Lung (tissue), 12 donors: ENCODE data around the gene TMEM185B. TPM values are rescaled to one million over a fixed set of nuclear protein-coding genes. Genes with fewer than 3 reads are reported as not detected.

Source experiments
- ATAC-seq: fragments of 200-7000 bp; cut with Tn5 transposase; one replicate; pipeline ENCODE4 v1.9.1; 2020; ENCODE audit warnings: moderate number of reproducible peaks; ENCODE audit not compliant: insufficient read depth, low FRiP score
- DNase-seq, 3 donors: peaks; one replicate each; pipeline ENCODE4 v3.0.0-alpha.2; 2013 to 2017
- H3K27ac ChIP-seq, 2 donors: one replicate each; pipeline ENCODE4 v1.5.1; 2013; ENCODE audit warnings: mild to moderate bottlenecking in 2 of 2, moderate library complexity in 2 of 2, control low read depth in 1 of 2, inconsistent platforms in 1 of 2, low read depth in 1 of 2, low read length in 1 of 2
- H3K27me3 ChIP-seq, 3 donors: one replicate each; pipeline ENCODE4 v1.5.1; 2013; ENCODE audit warnings: low read length in 2 of 3; ENCODE audit not compliant: control insufficient read depth in 3 of 3, insufficient read depth in 3 of 3
- H3K36me3 ChIP-seq, 4 donors: one replicate each; pipeline ENCODE4 v1.5.1; 2013; ENCODE audit warnings: low read length in 4 of 4, mild to moderate bottlenecking in 1 of 4, moderate library complexity in 1 of 4; ENCODE audit not compliant: control insufficient read depth in 4 of 4, insufficient read depth in 4 of 4
- H3K4me1 ChIP-seq, 5 donors: one replicate each; pipeline ENCODE4 v1.5.1; 2013; ENCODE audit warnings: low read length in 5 of 5, mild to moderate bottlenecking in 2 of 5, moderate library complexity in 1 of 5; ENCODE audit not compliant: control insufficient read depth in 5 of 5, insufficient read depth in 5 of 5
- H3K4me3 ChIP-seq: one replicate; pipeline ENCODE4 v1.5.1; 2013; ENCODE audit warnings: mild to moderate bottlenecking, control low read depth, moderate library complexity
- H3K9ac ChIP-seq, 2 donors: one replicate each; pipeline ENCODE4 v1.5.1; 2013; ENCODE audit warnings: low read length in 2 of 2, control low read depth in 1 of 2; ENCODE audit not compliant: insufficient read depth in 1 of 2
- H3K9me3 ChIP-seq, 4 donors: one replicate each; pipeline ENCODE4 v1.5.1; 2013; ENCODE audit warnings: low read length in 3 of 4, mild to moderate bottlenecking in 1 of 4, moderate library complexity in 1 of 4; ENCODE audit not compliant: control insufficient read depth in 4 of 4, insufficient read depth in 3 of 4
- WGBS, 2 donors: extraction: QIAGEN DNeasy Blood & Tissue Kit; methylation state at CpG; one replicate each; pipeline ENCODE4 v1.1.7; 2013; 5-methylcytosine and 5-hydroxymethylcytosine counted together
- polyA plus RNA-seq, 2 donors: library from polyadenylated mRNA; stranded (reverse); fragments of 200-250 nt; gene quantifications; one replicate each; pipeline ENCODE4 v1.2.1, GENCODE V29; 2013
- total RNA-seq, 2 donors: library from RNA; depleted of rRNA in 1 of 2; stranded (reverse); fragments of >200 nt in 1 of 2; gene quantifications; one replicate each; pipeline ENCODE4 v1.2.1, GENCODE V29; 2014 to 2021
- TF ChIP-seq, protein P1 (sequence below): IDR thresholded peaks from 2 replicates; pipeline ENCODE4 v1.5.1; 2012; ENCODE audit warnings: mild to moderate bottlenecking; ENCODE audit errors: control extremely low read depth, extremely low read depth
- donor health status: control.
- donor health status: control.
- donor health status: Bipolar disorder and iron deficiency.
- donor health status: healthy.
- donor health status: DM: yes; HTN: yes; CAD: no.

Gene TMEM185B
- total and polyA plus RNA-seq, 4 donors, result 6.5 to 35.2 (median 27.1) TPM

- H3K9ac ChIP-seq, result no peak overlapping the region
- H3K36me3 ChIP-seq, result peaks cover 0 to 17% (median 7%) of the 10 kb centered on the region in 4 donors
- peaks cover 0 to 6% (median 2%) of the 10 kb centered on the region in 5 donors for H3K4me1 ChIP-seq
- no peak overlapping the region for H3K27ac ChIP-seq
- ATAC-seq, result no peak
- H3K9me3 ChIP-seq, result no peaks in the 10 kb centered on the region
- 91 to 97% methylated on average over 3 of the region's 3 CpGs for WGBS, 2 donors
- DNase-seq, result no peak
- no peaks in the 10 kb centered on the region for H3K27me3 ChIP-seq
- H3K4me3 ChIP-seq, result no peak overlapping the region
- TF ChIP-seq, protein P1, sequence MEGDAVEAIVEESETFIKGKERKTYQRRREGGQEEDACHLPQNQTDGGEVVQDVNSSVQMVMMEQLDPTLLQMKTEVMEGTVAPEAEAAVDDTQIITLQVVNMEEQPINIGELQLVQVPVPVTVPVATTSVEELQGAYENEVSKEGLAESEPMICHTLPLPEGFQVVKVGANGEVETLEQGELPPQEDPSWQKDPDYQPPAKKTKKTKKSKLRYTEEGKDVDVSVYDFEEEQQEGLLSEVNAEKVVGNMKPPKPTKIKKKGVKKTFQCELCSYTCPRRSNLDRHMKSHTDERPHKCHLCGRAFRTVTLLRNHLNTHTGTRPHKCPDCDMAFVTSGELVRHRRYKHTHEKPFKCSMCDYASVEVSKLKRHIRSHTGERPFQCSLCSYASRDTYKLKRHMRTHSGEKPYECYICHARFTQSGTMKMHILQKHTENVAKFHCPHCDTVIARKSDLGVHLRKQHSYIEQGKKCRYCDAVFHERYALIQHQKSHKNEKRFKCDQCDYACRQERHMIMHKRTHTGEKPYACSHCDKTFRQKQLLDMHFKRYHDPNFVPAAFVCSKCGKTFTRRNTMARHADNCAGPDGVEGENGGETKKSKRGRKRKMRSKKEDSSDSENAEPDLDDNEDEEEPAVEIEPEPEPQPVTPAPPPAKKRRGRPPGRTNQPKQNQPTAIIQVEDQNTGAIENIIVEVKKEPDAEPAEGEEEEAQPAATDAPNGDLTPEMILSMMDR, result no peak
Measured at GRCh38 chr2:120180066-120180465, 43.1 kb downstream of the TMEM185B start.

DNA sequence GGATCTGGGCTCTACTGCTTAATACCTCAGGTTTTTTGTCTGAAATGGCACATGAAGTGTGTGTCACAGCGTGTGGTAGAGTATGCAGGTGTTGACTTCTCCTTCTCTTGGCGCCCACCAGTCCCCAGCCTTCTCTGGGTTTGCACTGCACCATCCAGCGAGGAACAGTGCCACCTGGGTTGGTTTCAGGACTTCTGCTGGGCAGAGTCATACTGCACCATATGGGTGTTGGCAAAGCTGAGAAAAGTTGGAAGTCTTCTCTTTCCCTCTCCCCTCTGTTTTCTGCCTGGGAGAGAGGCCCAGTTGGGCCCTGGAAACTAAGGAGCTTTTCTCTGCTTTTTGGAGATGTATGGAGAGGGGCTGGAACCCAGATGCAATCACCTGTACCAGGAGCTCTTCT lies 43.8 kb downstream of the TMEM185B start:
- ATAC-seq (no peak), DNase-seq (no peak)
- 94 to 96% methylated on average over 3 of the region's 3 CpGs for WGBS, 2 donors
- no peak overlapping the region for H3K27ac ChIP-seq
- peaks cover 0 to 17% (median 7%) of the 10 kb centered on the region in 4 donors for H3K36me3 ChIP-seq
- H3K4me1 ChIP-seq, result peaks cover 0 to 6% (median 3%) of the 10 kb centered on the region in 5 donors
- TF ChIP-seq, protein P1, result no peak
- H3K9ac ChIP-seq, result no peak overlapping the region
- no peaks in the 10 kb centered on the region for H3K27me3 ChIP-seq
- no peak overlapping the region for H3K4me3 ChIP-seq
- H3K9me3 ChIP-seq, result no peaks in the 10 kb centered on the region

- H3K9me3 ChIP-seq, result no peaks in the 10 kb centered on the region
- peaks cover 0 to 17% (median 7%) of the 10 kb centered on the region in 4 donors for H3K36me3 ChIP-seq
- H3K4me3 ChIP-seq, result no peak overlapping the region
- peaks cover 0 to 6% (median 3%) of the 10 kb centered on the region in 5 donors for H3K4me1 ChIP-seq
- DNase-seq (no peak), ATAC-seq (no peak)
- H3K9ac ChIP-seq, result no peak overlapping the region
- TF ChIP-seq, protein P1, result no peak
- H3K27me3 ChIP-seq, result no peaks in the 10 kb centered on the region
- no peak overlapping the region for H3K27ac ChIP-seq
- 89 to 91% methylated on average over 7 of the region's 7 CpGs for WGBS, 2 donors
Measured at GRCh38 chr2:120177973-120178372, 45.2 kb downstream of the TMEM185B start.
